Karpas-422 (cell line): Measurements from ENCODE around the gene CFI. TPM values are rescaled to one million over a fixed set of nuclear protein-coding genes. Genes with fewer than 3 reads are reported as not detected.

ENCODE experiments used
- DNase-seq: peaks from one replicate; pipeline ENCODE4 v3.0.0-alpha.2; 2015
- H2AFZ ChIP-seq: fragments of 200-600 bp; sonication (generic); 2 replicates; pipeline ENCODE4 v1.6.1; 2014; ENCODE audit warnings: antibody characterized with exemption, low read length, mixed read lengths
- H3K27ac ChIP-seq: fragments of 200-600 bp; sonication (generic); 2 replicates; pipeline ENCODE4 v1.5.1; 2014; ENCODE audit warnings: mild to moderate bottlenecking, low read length, moderate library complexity
- H3K27me3 ChIP-seq: fragments of 200-600 bp; sonication (generic); 2 replicates; pipeline ENCODE4 v1.6.1; 2014; ENCODE audit warnings: low read length, mixed read lengths
- H3K36me3 ChIP-seq: fragments of 200-600 bp; sonication (generic); 2 replicates; pipeline ENCODE4 v1.6.1; 2014; ENCODE audit warnings: low read length, mixed read lengths; ENCODE audit not compliant: insufficient read depth
- H3K4me1 ChIP-seq: fragments of 200-600 bp; sonication (generic); 2 replicates; pipeline ENCODE4 v1.6.1; 2014; ENCODE audit warnings: mild to moderate bottlenecking, low read length, mixed read lengths
- H3K4me2 ChIP-seq: fragments of 200-600 bp; sonication (generic); 2 replicates; pipeline ENCODE4 v1.6.1; 2014; ENCODE audit warnings: low read length, low read depth, mild to moderate bottlenecking; ENCODE audit not compliant: poor library complexity, severe bottlenecking
- H3K4me3 ChIP-seq: fragments of 200-600 bp; sonication (generic); 2 replicates; pipeline ENCODE4 v1.5.1; 2014; ENCODE audit warnings: mild to moderate bottlenecking, antibody characterized with exemption, low read length, mixed read lengths
- H3K79me2 ChIP-seq: fragments of 200-600 bp; sonication (generic); 2 replicates; pipeline ENCODE4 v1.6.1; 2014; ENCODE audit warnings: mild to moderate bottlenecking, low read length, mixed read lengths
- H3K9ac ChIP-seq: fragments of 200-600 bp; sonication (generic); 2 replicates; pipeline ENCODE4 v1.6.0; 2014; ENCODE audit warnings: low read length
- H3K9me2 ChIP-seq: fragments of 200-600 bp; sonication (generic), shearing (Covaris generic); replicated peaks from 2 replicates; pipeline ENCODE4 v1.6.0; 2014; ENCODE audit warnings: mild to moderate bottlenecking, low read length, moderate library complexity; ENCODE audit not compliant: insufficient read depth
- H3K9me3 ChIP-seq: fragments of 300-700, 200-600 bp; sonication (generic); 2 replicates; pipeline ENCODE4 v1.6.1; 2014; ENCODE audit warnings: low read length, mixed read lengths
- H4K20me1 ChIP-seq: fragments of 200-600 bp; sonication (generic); 2 replicates; pipeline ENCODE4 v1.6.1; 2014; ENCODE audit warnings: mild to moderate bottlenecking, antibody characterized with exemption, low read length, low read depth; ENCODE audit not compliant: insufficient read depth
- total RNA-seq: library from RNA; depleted of rRNA; stranded (reverse); fragments of >200 nt; shearing (Covaris generic); gene quantifications from 2 replicates; pipeline ENCODE4 v1.2.3, GENCODE V29; 2014; ENCODE audit warnings: low replicate concordance; rRNA removed

CFI gene
- total RNA-seq, 1 experiment from 2014 or later, result not detected

- H3K9me2 ChIP-seq, result no peaks in the 10 kb centered on the region
- no peak overlapping the region for H3K27ac ChIP-seq
- H3K9me3 ChIP-seq, result no peaks in the 10 kb centered on the region
- H3K79me2 ChIP-seq, result no peaks in the 10 kb centered on the region
- DNase-seq, result peak; percentile 57
- peaks cover 24% of the 10 kb centered on the region for H3K4me1 ChIP-seq
- H3K36me3 ChIP-seq, result no peaks in the 10 kb centered on the region
- H3K4me3 ChIP-seq, result peak overlapping the region; percentile 81
- H3K27me3 ChIP-seq, result no peaks in the 10 kb centered on the region
- H3K4me2 ChIP-seq, result peak overlapping the region; percentile 94
- peak overlapping the region; percentile 92 for H2AFZ ChIP-seq
- H3K9ac ChIP-seq, result peak overlapping the region; percentile 88
- no peaks in the 10 kb centered on the region for H4K20me1 ChIP-seq
These were observed 100.0 kb downstream of the CFI start for GRCh38 chr4:109701566-109702410.

GRCh38 chr4:109699553-109700225, 102.1 kb downstream of the CFI start:
- Histone ChIP-seq H3K36me3 (no peaks in the 10 kb centered on the region), H3K4me3 (no peak overlapping the region), H3K9me3 (no peaks in the 10 kb centered on the region), H3K4me2 (no peak overlapping the region), H3K9me2 (no peaks in the 10 kb centered on the region), H4K20me1 (no peaks in the 10 kb centered on the region), H3K27me3 (no peaks in the 10 kb centered on the region), H3K79me2 (no peaks in the 10 kb centered on the region), H3K4me1 (peaks cover 43% of the 10 kb centered on the region), H3K27ac (no peak overlapping the region), H2AFZ (no peak overlapping the region), H3K9ac (no peak overlapping the region)
- no peak for DNase-seq

- Histone ChIP-seq H3K27me3 (no peaks in the 10 kb centered on the region), H3K9me2 (no peaks in the 10 kb centered on the region), H3K9ac (no peak overlapping the region), H3K9me3 (no peaks in the 10 kb centered on the region), H3K27ac (no peak overlapping the region), H4K20me1 (no peaks in the 10 kb centered on the region), H3K4me1 (peaks cover 43% of the 10 kb centered on the region), H3K4me3 (no peak overlapping the region), H3K79me2 (no peaks in the 10 kb centered on the region), H3K36me3 (peaks cover 8% of the 10 kb centered on the region; the same call in 1 of the 2 replicates), H3K4me2 (no peak overlapping the region), H2AFZ (no peak overlapping the region)
- DNase-seq, result no peak
These were observed 103.1 kb downstream of the CFI start for GRCh38 chr4:109698656-109699055.

- Histone ChIP-seq H3K36me3 (peaks cover 49% of the 10 kb centered on the region), H3K4me2 (no peak overlapping the region), H2AFZ (no peak overlapping the region), H3K4me1 (peaks cover 25% of the 10 kb centered on the region), H3K9ac (no peak overlapping the region), H3K9me2 (no peaks in the 10 kb centered on the region), H3K27ac (no peak overlapping the region), H3K4me3 (no peak overlapping the region), H4K20me1 (no peaks in the 10 kb centered on the region), H3K27me3 (no peaks in the 10 kb centered on the region), H3K79me2 (peaks cover 3% of the 10 kb centered on the region; the same call in 1 of the 2 replicates), H3K9me3 (no peaks in the 10 kb centered on the region)
- no peak for DNase-seq
These were observed 110.3 kb downstream of the CFI start for GRCh38 chr4:109691411-109691920.

Other genes with a start within 250 kb of the CFI start
- gene MCUB, start 241.8 kb downstream of the CFI start, total RNA-seq, result 72.9 and 103 TPM in 2 replicates
- 7.8 and 16.6 TPM in 2 replicates for gene CASP6, start 98.6 kb downstream of the CFI start, total RNA-seq
- 5.8 and 20.6 TPM in 2 replicates for gene PLA2G12A, start 71.9 kb downstream of the CFI start, total RNA-seq
- 10.9 and 13.5 TPM in 2 replicates for gene GAR1, start 13.8 kb upstream of the CFI start, total RNA-seq
- gene RRH, start 26.0 kb upstream of the CFI start, total RNA-seq, result 0.40 TPM in 1 of 2 replicates, not detected in the other
- gene LRIT3, start 46.1 kb upstream of the CFI start, total RNA-seq, result 0.19 TPM in 1 of 2 replicates, not detected in the other
- gene EGF, start 110.9 kb upstream of the CFI start, total RNA-seq, result not detected in 2 replicates